Measurements from ENCODE around the gene NPLOC4. TPM values are rescaled to one million over a fixed set of nuclear protein-coding genes. Genes with fewer than 3 reads are reported as not detected.
A peak's percentile ranks its signal among the peaks of the same experiment; 100 is the strongest.

NPLOC4 gene
- total and polyA plus RNA-seq, 2 donors (not counting 1 experiment from before 2014, with no cell fraction given), result 70.2 to 101 TPM

DNA sequence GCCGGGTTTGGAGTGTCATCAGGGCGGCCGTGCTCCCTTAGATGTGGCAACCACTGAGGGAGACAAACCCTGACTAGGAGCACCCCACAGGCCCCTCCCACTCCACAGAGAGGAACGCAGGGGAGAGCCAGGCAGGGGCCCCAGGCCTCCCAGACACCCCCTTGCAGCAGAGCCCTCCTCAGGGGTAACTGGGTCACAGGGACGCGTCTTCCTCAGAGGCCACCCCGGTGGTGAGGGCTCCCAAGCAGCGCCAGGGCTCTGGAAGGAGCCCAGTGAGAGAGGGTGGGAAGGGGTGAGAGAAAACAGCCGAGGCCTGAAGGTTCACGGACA, 97.4 kb downstream of the NPLOC4 start:
- peaks cover 0 to 27% (median 10%) of the 10 kb centered on the region in 4 experiments for H3K27me3 ChIP-seq (replicated peaks in 1 of 4; ENCODE audit: control extremely low read depth in 1 of 4, control insufficient read depth in 3 of 4, insufficient read depth in 4 of 4, low read length in 3 of 4)
- no peak overlapping the region for H3K4me3 Mint-ChIP-seq
- peaks cover 35% of the 10 kb centered on the region for H4K20me1 ChIP-seq (ENCODE audit: control insufficient read depth, insufficient read depth, low read length, poor library complexity, severe bottlenecking)
- peaks cover 3% of the 10 kb centered on the region for H3K79me2 ChIP-seq (ENCODE audit: control insufficient read depth, insufficient read depth, low read length)
- peaks cover 4% of the 10 kb centered on the region for H3K4me1 Mint-ChIP-seq
- ChIA-PET CTCF (interaction anchor here (1.0 kb wide), 1 partner anchor 11 kb away, joined by 3 read pairs; no protein-coding TSS in a partner anchor), POLR2A (no interaction called here)
- no peaks in the 10 kb centered on the region for H3K9me3 ChIP-seq (ENCODE audit: control extremely low read depth in 1 of 3, control insufficient read depth in 2 of 3, insufficient read depth in 1 of 3, low read length in 2 of 3)
- peaks cover 14 to 22% of the 10 kb centered on the region in 2 donors for H3K4me1 ChIP-seq (ENCODE audit: control insufficient read depth in 2 of 2, insufficient read depth in 2 of 2, low read length in 2 of 2)
- H3K4me3 ChIP-seq (ENCODE audit: control extremely low read depth in 1 of 5, extremely low read depth in 1 of 5, insufficient read depth in 1 of 5, low read depth in 2 of 5, low read length in 4 of 5), result no peak overlapping the region
- H3K36me3 ChIP-seq (replicated peaks in 1 of 2; ENCODE audit: control extremely low read depth in 1 of 2, control insufficient read depth in 1 of 2, extremely low read depth in 1 of 2, insufficient read depth in 2 of 2, low read length in 1 of 2), result peaks cover 0 to 51% of the 10 kb centered on the region in 2 experiments
- H2AFZ ChIP-seq (ENCODE audit: insufficient read depth, low read depth, low read length, poor library complexity, severe bottlenecking), result no peak overlapping the region
- peaks cover 7% of the 10 kb centered on the region for H3K27me3 Mint-ChIP-seq
- H3K4me2 ChIP-seq (replicated peaks; ENCODE audit: low read depth, low read length, poor library complexity, severe bottlenecking), result no peak overlapping the region
- 90% methylated on average over 8 of the region's 10 CpGs for WGBS (ENCODE audit: insufficient coverage)
- no peak overlapping the region for H3K9ac ChIP-seq (ENCODE audit: low read length)
- H3K9me3 Mint-ChIP-seq (ENCODE audit: insufficient read depth), result no peaks in the 10 kb centered on the region
- no peak for ATAC-seq (ENCODE audit: low read depth)
- H3K27ac Mint-ChIP-seq, result no peak overlapping the region
- TF ChIP-seq, protein P1, sequence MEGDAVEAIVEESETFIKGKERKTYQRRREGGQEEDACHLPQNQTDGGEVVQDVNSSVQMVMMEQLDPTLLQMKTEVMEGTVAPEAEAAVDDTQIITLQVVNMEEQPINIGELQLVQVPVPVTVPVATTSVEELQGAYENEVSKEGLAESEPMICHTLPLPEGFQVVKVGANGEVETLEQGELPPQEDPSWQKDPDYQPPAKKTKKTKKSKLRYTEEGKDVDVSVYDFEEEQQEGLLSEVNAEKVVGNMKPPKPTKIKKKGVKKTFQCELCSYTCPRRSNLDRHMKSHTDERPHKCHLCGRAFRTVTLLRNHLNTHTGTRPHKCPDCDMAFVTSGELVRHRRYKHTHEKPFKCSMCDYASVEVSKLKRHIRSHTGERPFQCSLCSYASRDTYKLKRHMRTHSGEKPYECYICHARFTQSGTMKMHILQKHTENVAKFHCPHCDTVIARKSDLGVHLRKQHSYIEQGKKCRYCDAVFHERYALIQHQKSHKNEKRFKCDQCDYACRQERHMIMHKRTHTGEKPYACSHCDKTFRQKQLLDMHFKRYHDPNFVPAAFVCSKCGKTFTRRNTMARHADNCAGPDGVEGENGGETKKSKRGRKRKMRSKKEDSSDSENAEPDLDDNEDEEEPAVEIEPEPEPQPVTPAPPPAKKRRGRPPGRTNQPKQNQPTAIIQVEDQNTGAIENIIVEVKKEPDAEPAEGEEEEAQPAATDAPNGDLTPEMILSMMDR (IDR thresholded peaks at IDR 0.05), result no peak
- no peak for TF ChIP-seq EZH2 (IDR thresholded peaks at IDR 0.05; ENCODE audit: borderline replicate concordance, insufficient read depth, low read depth, low read length, poor library complexity, severe bottlenecking)
- intact Hi-C loops (cut with micrococcal nuclease), result no loop called here
- no peak overlapping the region for H3K27ac ChIP-seq (ENCODE audit: low read length in 2 of 2)
- no peak for DNase-seq

DNA sequence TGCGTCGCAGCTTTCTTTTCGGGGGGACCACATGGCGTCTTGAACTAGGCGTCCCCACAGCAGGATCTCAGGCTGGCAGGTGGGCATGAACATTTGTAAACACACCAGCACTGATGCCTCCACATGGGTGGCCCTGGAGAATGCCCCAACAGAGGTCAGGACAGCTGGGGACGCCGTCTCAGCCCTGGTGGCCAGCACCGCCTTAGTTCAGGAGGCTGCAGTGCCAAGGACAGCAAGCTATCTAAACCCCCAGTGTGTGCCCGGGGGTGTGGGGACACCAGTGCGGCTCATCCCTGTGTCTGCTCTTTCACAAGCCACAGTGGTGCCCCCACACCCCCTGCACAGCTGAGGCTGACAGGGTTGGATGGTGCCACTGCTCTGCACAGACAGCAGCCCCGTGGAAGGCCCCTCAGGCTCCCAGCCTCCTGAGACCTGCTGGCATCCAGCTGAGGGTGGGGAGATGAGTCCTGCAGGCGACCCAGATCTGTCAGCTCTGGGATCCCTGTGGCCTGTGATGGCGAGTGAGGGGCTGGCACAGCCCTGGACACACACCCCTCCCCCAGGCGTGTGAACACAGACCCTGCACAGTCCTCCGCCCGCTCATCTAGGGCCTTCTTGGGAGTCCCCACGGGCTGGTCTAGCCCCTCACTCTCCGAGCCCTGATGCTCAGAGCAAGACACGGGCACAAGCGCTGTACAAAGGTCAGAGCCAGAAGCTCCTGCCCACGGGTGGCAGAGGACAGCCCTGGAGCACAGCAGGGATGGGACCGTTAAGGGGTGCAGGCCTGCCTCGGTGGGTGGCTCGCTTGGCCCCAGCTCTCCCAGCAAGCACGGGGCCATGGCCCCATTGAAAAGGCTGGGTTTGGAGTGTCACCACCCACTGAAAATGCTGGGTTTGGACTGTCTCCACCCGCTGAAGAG, 98.0 kb downstream of the NPLOC4 start:
- Histone ChIP-seq H3K4me3 (ENCODE audit: control extremely low read depth in 1 of 5, extremely low read depth in 1 of 5, insufficient read depth in 1 of 5, low read depth in 2 of 5, low read length in 4 of 5) (no peak overlapping the region), H3K9me3 (ENCODE audit: control extremely low read depth in 1 of 3, control insufficient read depth in 2 of 3, insufficient read depth in 1 of 3, low read length in 2 of 3) (no peaks in the 10 kb centered on the region), H3K36me3 (replicated peaks in 1 of 2; ENCODE audit: control extremely low read depth in 1 of 2, control insufficient read depth in 1 of 2, extremely low read depth in 1 of 2, insufficient read depth in 2 of 2, low read length in 1 of 2) (peaks cover 0 to 45% of the 10 kb centered on the region in 2 experiments), H3K4me2 (replicated peaks; ENCODE audit: low read depth, low read length, poor library complexity, severe bottlenecking) (no peak overlapping the region), H3K27ac (ENCODE audit: low read length in 2 of 2) (no peak overlapping the region), H3K27me3 (replicated peaks in 1 of 4; ENCODE audit: control extremely low read depth in 1 of 4, control insufficient read depth in 3 of 4, insufficient read depth in 4 of 4, low read length in 3 of 4) (peaks cover 0 to 31% (median 10%) of the 10 kb centered on the region in 4 experiments), H3K79me2 (ENCODE audit: control insufficient read depth, insufficient read depth, low read length) (peaks cover 3% of the 10 kb centered on the region), H3K9ac (ENCODE audit: low read length) (no peak overlapping the region), H3K4me1 (ENCODE audit: control insufficient read depth in 2 of 2, insufficient read depth in 2 of 2, low read length in 2 of 2) (peaks cover 19 to 28% of the 10 kb centered on the region in 2 donors), H4K20me1 (ENCODE audit: control insufficient read depth, insufficient read depth, low read length, poor library complexity, severe bottlenecking) (peaks cover 35% of the 10 kb centered on the region), H2AFZ (ENCODE audit: insufficient read depth, low read depth, low read length, poor library complexity, severe bottlenecking) (no peak overlapping the region)
- H3K9me3 Mint-ChIP-seq (ENCODE audit: insufficient read depth), result no peaks in the 10 kb centered on the region
- peaks cover 6% of the 10 kb centered on the region for H3K4me1 Mint-ChIP-seq
- intact Hi-C loops (cut with micrococcal nuclease), result no loop called here
- peaks cover 7% of the 10 kb centered on the region for H3K27me3 Mint-ChIP-seq
- peak overlapping the region; percentile 20 for H3K27ac Mint-ChIP-seq
- no peak for ATAC-seq (ENCODE audit: low read depth)
- CTCF ChIA-PET, result interaction anchor here (0.9 to 3.6 kb wide), 7 partner anchors 21 to 285 kb away, joined by 4 to 30 read pairs (median 8); no protein-coding TSS in a partner anchor
- H3K4me3 Mint-ChIP-seq, result no peak overlapping the region
- DNase-seq, result no peak
- POLR2A ChIA-PET, result interaction anchor here (0.6 kb wide), 1 partner anchor 286 kb away, joined by 3 read pairs; no protein-coding TSS in a partner anchor
- no peak for TF ChIP-seq EZH2 (IDR thresholded peaks at IDR 0.05; ENCODE audit: borderline replicate concordance, insufficient read depth, low read depth, low read length, poor library complexity, severe bottlenecking)
- TF ChIP-seq, protein P1 (IDR thresholded peaks at IDR 0.05), result no peak
- WGBS (ENCODE audit: insufficient coverage), result 94% methylated on average over 26 of the region's 26 CpGs
